Measurements from ENCODE around the gene EXOC3L2.

EXOC3L2 gene

GRCh38 chr19:45218911-45219743 is 26.1 kb downstream of the EXOC3L2 start:
- no peak for DNase-seq

GRCh38 chr19:45218426-45218825 is 26.8 kb downstream of the EXOC3L2 start:
- DNase-seq = no peak

GRCh38 chr19:45217957-45218334 is 27.3 kb downstream of the EXOC3L2 start:
- DNase-seq = peak in 2 of 3 experiments; percentile 3 to 12

GRCh38 chr19:45217193-45217956 is 27.8 kb downstream of the EXOC3L2 start:
- no peak for DNase-seq

GRCh38 chr19:45216667-45217066 is 28.5 kb downstream of the EXOC3L2 start:
- no peak for DNase-seq

- DNase-seq = peak in 2 of 3 experiments; percentile 65 to 66
Observed at GRCh38 chr19:45215391-45216191, 29.6 kb downstream of the EXOC3L2 start.

GRCh38 chr19:45213031-45213430 is 32.2 kb downstream of the EXOC3L2 start:
- DNase-seq = no peak

- no peak for DNase-seq
Observed at GRCh38 chr19:45211751-45212381, 33.3 kb downstream of the EXOC3L2 start.

GRCh38 chr19:45206328-45206727 is 38.9 kb downstream of the EXOC3L2 start:
- DNase-seq = no peak

- DNase-seq = no peak
Observed at GRCh38 chr19:45205810-45206209, 39.4 kb downstream of the EXOC3L2 start.

- DNase-seq = no peak
Observed at GRCh38 chr19:45202637-45203036, 42.6 kb downstream of the EXOC3L2 start.

GRCh38 chr19:45200568-45200967 is 44.6 kb downstream of the EXOC3L2 start:
- peak; percentile 5 to 51 (median 20) for DNase-seq

- DNase-seq = no peak
Observed at GRCh38 chr19:45195764-45196163, 49.4 kb downstream of the EXOC3L2 start.

GRCh38 chr19:45191375-45191774 is 53.8 kb downstream of the EXOC3L2 start:
- DNase-seq = no peak

- DNase-seq = no peak
Observed at GRCh38 chr19:45189971-45190370, 55.2 kb downstream of the EXOC3L2 start.

GRCh38 chr19:45187421-45188100 is 57.6 kb downstream of the EXOC3L2 start:
- DNase-seq = peak; percentile 17 to 70 (median 61)

GRCh38 chr19:45186509-45187334 is 58.5 kb downstream of the EXOC3L2 start:
- DNase-seq = peak in 1 of 3 experiments; percentile 16

- no peak for DNase-seq
Observed at GRCh38 chr19:45184115-45184514, 61.1 kb downstream of the EXOC3L2 start.

GRCh38 chr19:45182758-45183157 is 62.4 kb downstream of the EXOC3L2 start:
- DNase-seq = no peak

- no peak for DNase-seq
Observed at GRCh38 chr19:45180936-45181335, 64.3 kb downstream of the EXOC3L2 start.

- no peak for DNase-seq
Observed at GRCh38 chr19:45179892-45180370, 65.3 kb downstream of the EXOC3L2 start.
